ENCODE results near the gene FBN3. TPM values are rescaled to one million over a fixed set of nuclear protein-coding genes. Genes with fewer than 3 reads are reported as not detected.

FBN3 gene
- total RNA-seq, 4 donors from 2014 or later = 0.02 TPM; not detected in 3

- no CpG with 5 or more reads among the region's 17 CpGs for WGBS, 2 donors (ENCODE audit: low coverage in 1 of 2)
- no peaks in the 10 kb centered on the region for H3K9me3 ChIP-seq
- no peak overlapping the region for H3K27ac ChIP-seq
- no peak overlapping the region for H3K4me3 ChIP-seq
- H3K4me1 ChIP-seq = no peaks in the 10 kb centered on the region
- TF ChIP-seq POLR2AphosphoS5 (IDR thresholded peaks at IDR 0.05) (no peak), POLR2A (IDR thresholded peaks at IDR 0.05) (no peak), EP300 (IDR thresholded peaks at IDR 0.05) (no peak)
- TF ChIP-seq, protein P1, sequence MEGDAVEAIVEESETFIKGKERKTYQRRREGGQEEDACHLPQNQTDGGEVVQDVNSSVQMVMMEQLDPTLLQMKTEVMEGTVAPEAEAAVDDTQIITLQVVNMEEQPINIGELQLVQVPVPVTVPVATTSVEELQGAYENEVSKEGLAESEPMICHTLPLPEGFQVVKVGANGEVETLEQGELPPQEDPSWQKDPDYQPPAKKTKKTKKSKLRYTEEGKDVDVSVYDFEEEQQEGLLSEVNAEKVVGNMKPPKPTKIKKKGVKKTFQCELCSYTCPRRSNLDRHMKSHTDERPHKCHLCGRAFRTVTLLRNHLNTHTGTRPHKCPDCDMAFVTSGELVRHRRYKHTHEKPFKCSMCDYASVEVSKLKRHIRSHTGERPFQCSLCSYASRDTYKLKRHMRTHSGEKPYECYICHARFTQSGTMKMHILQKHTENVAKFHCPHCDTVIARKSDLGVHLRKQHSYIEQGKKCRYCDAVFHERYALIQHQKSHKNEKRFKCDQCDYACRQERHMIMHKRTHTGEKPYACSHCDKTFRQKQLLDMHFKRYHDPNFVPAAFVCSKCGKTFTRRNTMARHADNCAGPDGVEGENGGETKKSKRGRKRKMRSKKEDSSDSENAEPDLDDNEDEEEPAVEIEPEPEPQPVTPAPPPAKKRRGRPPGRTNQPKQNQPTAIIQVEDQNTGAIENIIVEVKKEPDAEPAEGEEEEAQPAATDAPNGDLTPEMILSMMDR (IDR thresholded peaks at IDR 0.05) = no peak
- H3K27me3 ChIP-seq = peaks cover 36% of the 10 kb centered on the region
- no peak for ATAC-seq
- no peaks in the 10 kb centered on the region for H3K36me3 ChIP-seq
These were observed 11.2 kb downstream of the FBN3 start for GRCh38 chr19:8138201-8138600.

DNA sequence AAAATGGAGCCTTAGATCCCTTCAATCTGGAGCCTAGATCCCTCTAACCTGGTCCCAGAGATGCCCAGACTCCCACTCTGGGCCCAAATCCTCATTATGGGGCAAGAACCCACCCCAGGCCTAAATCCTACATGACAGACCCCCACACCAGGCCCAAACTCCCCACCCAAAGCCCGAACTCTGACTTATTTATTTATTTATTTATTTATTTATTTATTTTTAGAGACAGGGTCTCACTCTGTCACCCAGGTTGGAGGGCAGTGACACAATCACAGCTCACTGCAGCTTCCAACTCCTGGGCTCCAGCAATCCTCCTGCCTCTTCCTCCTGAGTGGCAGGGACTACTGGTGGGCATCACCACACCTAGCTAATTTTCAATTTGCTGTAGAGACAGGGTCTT lies 12.0 kb downstream of the FBN3 start:
- peaks cover 36% of the 10 kb centered on the region for H3K27me3 ChIP-seq
- H3K4me1 ChIP-seq = no peaks in the 10 kb centered on the region
- TF ChIP-seq POLR2AphosphoS5 (IDR thresholded peaks at IDR 0.05) (no peak), POLR2A (IDR thresholded peaks at IDR 0.05) (no peak), EP300 (IDR thresholded peaks at IDR 0.05) (no peak)
- TF ChIP-seq, protein P1 (IDR thresholded peaks at IDR 0.05) = no peak
- no peaks in the 10 kb centered on the region for H3K9me3 ChIP-seq
- no peaks in the 10 kb centered on the region for H3K36me3 ChIP-seq
- WGBS, 2 donors (ENCODE audit: low coverage in 1 of 2) = 67 to 95% methylated on average over 1 of the region's 1 CpG
- no peak overlapping the region for H3K4me3 ChIP-seq
- H3K27ac ChIP-seq = no peak overlapping the region
- no peak for ATAC-seq

DNA sequence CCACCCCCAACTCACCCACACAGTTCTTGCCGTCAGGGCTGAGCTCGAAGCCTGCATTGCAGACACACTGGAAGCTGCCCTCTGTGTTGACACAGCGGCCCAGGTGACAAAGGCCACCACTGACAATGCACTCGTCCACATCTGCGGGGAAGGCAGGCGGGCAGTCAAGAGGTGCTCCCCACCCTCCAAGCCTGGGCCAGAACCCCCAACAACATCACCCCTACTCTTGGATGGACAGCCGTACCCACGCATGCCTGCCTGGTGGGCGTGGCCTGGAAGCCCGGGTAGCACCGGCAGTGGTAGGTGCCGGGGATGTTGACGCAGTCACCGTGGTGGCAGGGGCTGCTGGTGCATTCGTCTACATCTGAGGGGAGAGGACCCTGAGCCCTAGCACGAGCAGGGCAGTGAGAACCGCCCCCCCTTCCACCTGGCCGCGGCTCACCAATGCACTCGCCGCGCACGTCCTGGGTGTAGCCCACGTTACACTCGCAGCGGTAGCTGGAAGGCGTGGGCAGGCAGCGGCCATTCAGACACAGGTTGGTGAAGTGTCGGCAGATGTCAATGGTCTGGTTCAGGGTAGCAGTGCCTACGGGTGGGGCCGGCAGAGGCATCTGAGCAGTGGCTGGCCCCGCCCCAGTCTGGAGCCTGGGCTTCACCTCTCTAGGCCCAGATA lies 13.3 kb downstream of the FBN3 start:
- H3K27me3 ChIP-seq = peaks cover 39% of the 10 kb centered on the region
- no peaks in the 10 kb centered on the region for H3K36me3 ChIP-seq
- no peaks in the 10 kb centered on the region for H3K9me3 ChIP-seq
- H3K4me3 ChIP-seq = no peak overlapping the region
- H3K4me1 ChIP-seq = no peaks in the 10 kb centered on the region
- 88 to 100% methylated on average over 1 to 13 of the region's 32 CpGs for WGBS, 2 donors (ENCODE audit: low coverage in 1 of 2)
- no peak for TF ChIP-seq POLR2AphosphoS5 (IDR thresholded peaks at IDR 0.05)
- no peak for TF ChIP-seq POLR2A (IDR thresholded peaks at IDR 0.05)
- TF ChIP-seq, protein P1 (IDR thresholded peaks at IDR 0.05) = no peak
- no peak for TF ChIP-seq EP300 (IDR thresholded peaks at IDR 0.05)
- H3K27ac ChIP-seq = no peak overlapping the region
- ATAC-seq = no peak

DNA sequence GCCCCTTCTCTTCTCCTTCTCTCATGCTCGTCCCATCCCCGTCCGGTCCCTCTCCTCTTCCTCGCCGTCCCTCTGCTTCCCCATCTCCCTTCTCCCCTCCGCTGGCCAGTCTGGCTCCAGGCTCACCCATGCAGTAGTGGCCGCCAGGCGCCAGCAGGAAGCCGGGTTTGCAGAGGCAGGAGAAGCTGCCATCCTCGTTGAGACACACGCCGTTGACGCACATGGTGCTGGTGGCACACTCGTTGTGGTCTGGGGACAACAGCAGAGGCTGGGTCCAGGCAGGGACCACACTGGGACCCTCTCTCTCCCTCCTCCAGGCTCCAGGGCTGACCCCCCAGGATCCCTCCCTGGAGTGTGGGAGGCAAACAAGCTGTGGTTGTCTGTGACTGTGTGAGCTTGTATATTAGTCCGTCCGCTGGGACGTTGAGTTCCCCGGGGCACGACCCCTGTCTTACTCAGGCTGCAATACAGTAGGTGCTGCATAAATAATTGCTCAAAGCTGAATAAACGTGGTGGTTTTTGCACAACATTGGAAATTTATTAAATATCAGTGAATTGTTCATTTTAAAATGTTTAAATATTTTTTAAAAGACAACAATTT lies 16.4 kb downstream of the FBN3 start:
- no peaks in the 10 kb centered on the region for H3K4me1 ChIP-seq
- TF ChIP-seq, protein P1 (IDR thresholded peaks at IDR 0.05) = no peak
- TF ChIP-seq POLR2AphosphoS5 (IDR thresholded peaks at IDR 0.05) (no peak), EP300 (IDR thresholded peaks at IDR 0.05) (no peak), POLR2A (IDR thresholded peaks at IDR 0.05) (no peak)
- H3K27ac ChIP-seq = no peak overlapping the region
- WGBS, 2 donors (ENCODE audit: low coverage in 1 of 2) = 54 to 66% methylated on average over 6 to 9 of the region's 20 CpGs
- no peaks in the 10 kb centered on the region for H3K9me3 ChIP-seq
- ATAC-seq = no peak
- H3K4me3 ChIP-seq = no peak overlapping the region
- H3K36me3 ChIP-seq = no peaks in the 10 kb centered on the region
- peaks cover 62% of the 10 kb centered on the region for H3K27me3 ChIP-seq

- H3K4me3 ChIP-seq = no peak overlapping the region
- ATAC-seq = no peak
- no peaks in the 10 kb centered on the region for H3K4me1 ChIP-seq
- TF ChIP-seq EP300 (IDR thresholded peaks at IDR 0.05) (no peak), POLR2A (IDR thresholded peaks at IDR 0.05) (no peak), POLR2AphosphoS5 (IDR thresholded peaks at IDR 0.05) (no peak)
- TF ChIP-seq, protein P1 (IDR thresholded peaks at IDR 0.05) = no peak
- H3K27ac ChIP-seq = no peak overlapping the region
- H3K27me3 ChIP-seq = peaks cover 57% of the 10 kb centered on the region
- no peaks in the 10 kb centered on the region for H3K9me3 ChIP-seq
- WGBS, 2 donors (ENCODE audit: low coverage in 1 of 2) = 29 to 74% methylated on average over 4 to 25 of the region's 26 CpGs
- H3K36me3 ChIP-seq = no peaks in the 10 kb centered on the region
These were observed 17.9 kb downstream of the FBN3 start for GRCh38 chr19:8131517-8131916.

All from gastroesophageal sphincter (tissue), 4 donors.